Uterus (tissue), 2 donors: ENCODE results near the gene PRIM2.

Experiments used
- CTCF ChIP-seq, 4 experiments: fragments of 200-600 bp in 2 of 4; fragments of 450-650 bp in 2 of 4; sonication (generic) in 2 of 4; IDR thresholded peaks; one replicate each; pipeline ENCODE4 v1.5.1; 2016 to 2019; ENCODE audit warnings: antibody characterized with exemption in 4 of 4, mild to moderate bottlenecking in 2 of 4, moderate library complexity in 1 of 4
- POLR2A ChIP-seq, 2 donors: fragments of 450-650 bp; IDR thresholded peaks; one replicate each; pipeline ENCODE4 v1.6.1; 2016; ENCODE audit warnings: antibody characterized with exemption in 2 of 2, mild to moderate bottlenecking in 1 of 2, moderate library complexity in 1 of 2

- TF ChIP-seq CTCF (IDR thresholded peaks at IDR 0.05) = no peak
- no peak for TF ChIP-seq POLR2A (IDR thresholded peaks at IDR 0.05)
Measured at GRCh38 chr6:57279013-57279412, 38.4 kb upstream of the PRIM2 start.
